OCI-LY7 (cell line): ENCODE measurements around the gene FAM174A. TPM values are rescaled to one million over a fixed set of nuclear protein-coding genes. Genes with fewer than 3 reads are reported as not detected.
"Not testable (repeated sequence)": the region's sequence is repeated elsewhere in the genome, so short reads cannot be mapped to it uniquely, and the experiment has no call there.

ENCODE experiments used
- BruUV-seq: library from RNA; stranded (reverse); fragments of 400-500 nt; replicated peaks from 2 replicates; lab custom pipeline; 2021; lab: Mats Ljungman, UMichigan
- CTCF ChIA-PET: fragments of 300-600 bp; sonication (Branson Sonifier 250); formaldehyde crosslinking; loops from one replicate; lab custom pipeline; 2022; ENCODE audit warnings: antibody characterized with exemption; ENCODE audit not compliant: unreplicated experiment; lab: Charles Lee
- POLR2A ChIA-PET: fragments of 300-600 bp; sonication (Branson Sonifier 250); formaldehyde crosslinking; loops from one replicate; lab custom pipeline; 2022; ENCODE audit warnings: antibody characterized with exemption; lab: Charles Lee
- DNase-seq: peaks from one replicate; pipeline ENCODE4 v3.0.0-alpha.2; 2015; ENCODE audit warnings: low spot score
- H2AFZ ChIP-seq: fragments of 200-600 bp; sonication (generic), shearing (Covaris generic); 2 replicates; pipeline ENCODE4 v1.6.1; 2014; ENCODE audit warnings: mild to moderate bottlenecking, antibody characterized with exemption, low read length, moderate library complexity
- H3K27ac ChIP-seq: fragments of 200-600 bp; sonication (generic); 2 replicates; pipeline ENCODE4 v1.5.1; 2014; ENCODE audit warnings: mixed run types, low read depth, mild to moderate bottlenecking, moderate library complexity, low read length, inconsistent platforms; ENCODE audit not compliant: poor library complexity, severe bottlenecking
- H3K36me3 ChIP-seq: fragments of 200-600 bp; sonication (generic); 2 replicates; pipeline ENCODE4 v1.6.1; 2014; ENCODE audit warnings: mild to moderate bottlenecking, antibody characterized with exemption, low read length, moderate library complexity, mixed read lengths; ENCODE audit not compliant: insufficient read depth
- H3K4me1 ChIP-seq: fragments of 200-600 bp; sonication (generic); 2 replicates; pipeline ENCODE4 v1.5.1; 2014; ENCODE audit warnings: mild to moderate bottlenecking, low read length; ENCODE audit not compliant: insufficient read depth, poor library complexity, severe bottlenecking
- H3K4me2 ChIP-seq: fragments of 200-600 bp; sonication (generic); 2 replicates; pipeline ENCODE4 v1.6.1; 2014; ENCODE audit warnings: mild to moderate bottlenecking, low read length
- H3K4me3 ChIP-seq: fragments of 200-600 bp; sonication (generic); 2 replicates; pipeline ENCODE4 v1.5.1; 2014; ENCODE audit warnings: mild to moderate bottlenecking, low read depth, low read length; ENCODE audit not compliant: poor library complexity, severe bottlenecking
- H3K79me2 ChIP-seq: fragments of 200-600 bp; sonication (generic); 2 replicates; pipeline ENCODE4 v1.6.1; 2016; ENCODE audit warnings: low read depth, mild to moderate bottlenecking, low read length, moderate library complexity, mixed read lengths; ENCODE audit not compliant: insufficient read depth
- H3K9me2 ChIP-seq: fragments of 200-600 bp; sonication (generic); 2 replicates; pipeline ENCODE4 v1.6.1; 2016; ENCODE audit warnings: mild to moderate bottlenecking, low read length, mixed read lengths; ENCODE audit not compliant: insufficient read depth
- H3K9me3 ChIP-seq: fragments of 200-600 bp; sonication (generic); 2 replicates; pipeline ENCODE4 v1.6.1; 2014; ENCODE audit warnings: mild to moderate bottlenecking, mixed run types, low read length, mixed read lengths
- H4K20me1 ChIP-seq: fragments of 200-600 bp; sonication (generic); 2 replicates; pipeline ENCODE4 v1.6.1; 2014; ENCODE audit warnings: mild to moderate bottlenecking, antibody characterized with exemption, low read length, moderate library complexity, mixed read lengths; ENCODE audit not compliant: insufficient read depth
- CTCF ChIP-seq: fragments of 200-600 bp; sonication (generic); conservative IDR thresholded peaks from 2 replicates; pipeline ENCODE4 v1.5.1; 2014; ENCODE audit warnings: mild to moderate bottlenecking, antibody characterized with exemption, low read length, moderate library complexity, mixed read lengths
- EZH2phosphoT487 ChIP-seq: fragments of 200-600 bp; sonication (generic); IDR thresholded peaks from 2 replicates; pipeline ENCODE4 v1.6.1; 2018; ENCODE audit warnings: low read depth, borderline replicate concordance, mild to moderate bottlenecking, mixed run types, antibody characterized with exemption, low read length, moderate library complexity, mixed read lengths
- intact Hi-C: fragments of 100-400 bp; cut with micrococcal nuclease; formaldehyde crosslinking; loops from one replicate; pipeline ENCODE4 v1.10.0; 2022; ENCODE audit not compliant: unreplicated experiment
- total RNA-seq, 2 experiments: library from RNA; depleted of rRNA in 1 of 2; stranded (reverse); fragments of >200 nt in 1 of 2; shearing (Covaris generic) in 1 of 2; gene quantifications; 2 replicates each; pipeline ENCODE4 v1.2.3, GENCODE V29; 2014 to 2022

Gene FAM174A
- total RNA-seq, 2 experiments from 2014 or later: 1.2 to 6.3 TPM

DNA sequence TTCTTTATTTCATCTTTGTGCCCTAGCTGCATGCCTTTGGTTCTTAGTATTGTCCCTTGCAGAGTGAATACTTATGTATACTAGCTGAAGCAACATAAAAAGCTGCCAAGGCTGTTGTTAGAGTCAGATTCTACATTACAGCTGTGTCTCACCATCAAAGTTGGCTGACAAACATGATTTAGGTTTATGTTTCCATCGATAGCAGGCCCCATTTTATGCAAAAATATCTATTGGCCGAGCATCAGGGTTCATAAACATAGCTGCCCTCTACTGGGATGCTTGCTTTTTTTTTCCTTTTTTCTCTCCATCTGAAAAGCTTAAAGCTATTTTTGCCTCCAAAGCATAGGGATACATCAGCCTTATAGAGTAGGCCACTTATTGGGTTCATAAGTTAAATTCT lies 68.0 kb downstream of the FAM174A start:
- H3K4me3 ChIP-seq: no peak overlapping the region
- no TSS peak for BruUV-seq
- ChIA-PET CTCF (no interaction called here), POLR2A (no interaction called here)
- H2AFZ ChIP-seq: no peak overlapping the region
- H3K4me2 ChIP-seq: no peak overlapping the region
- intact Hi-C loops: no loop called here
- H3K36me3 ChIP-seq: no peaks in the 10 kb centered on the region
- DNase-seq: no peak
- H3K27ac ChIP-seq: no peak overlapping the region
- no peaks in the 10 kb centered on the region for H3K9me3 ChIP-seq
- no peak for TF ChIP-seq CTCF
- TF ChIP-seq EZH2phosphoT487: no peak
- no peaks in the 10 kb centered on the region for H3K9me2 ChIP-seq
- H3K4me1 ChIP-seq: no peaks in the 10 kb centered on the region
- H3K79me2 ChIP-seq: no peaks in the 10 kb centered on the region
- no peaks in the 10 kb centered on the region for H4K20me1 ChIP-seq

- H3K9me3 ChIP-seq, H3K36me3 ChIP-seq, H3K27ac ChIP-seq, H2AFZ ChIP-seq, H4K20me1 ChIP-seq, H3K9me2 ChIP-seq, DNase-seq, CTCF ChIA-PET, H3K4me2 ChIP-seq, BruUV-seq, H3K4me3 ChIP-seq, H3K79me2 ChIP-seq, intact Hi-C loops, H3K4me1 ChIP-seq: not testable (repeated sequence)
- POLR2A ChIA-PET: interaction anchor here (0.7 kb wide), 1 partner anchor 19 kb away, joined by 3 read pairs; no protein-coding TSS in a partner anchor
Measured at GRCh38 chr5:100604021-100604420, 68.8 kb downstream of the FAM174A start.

DNA sequence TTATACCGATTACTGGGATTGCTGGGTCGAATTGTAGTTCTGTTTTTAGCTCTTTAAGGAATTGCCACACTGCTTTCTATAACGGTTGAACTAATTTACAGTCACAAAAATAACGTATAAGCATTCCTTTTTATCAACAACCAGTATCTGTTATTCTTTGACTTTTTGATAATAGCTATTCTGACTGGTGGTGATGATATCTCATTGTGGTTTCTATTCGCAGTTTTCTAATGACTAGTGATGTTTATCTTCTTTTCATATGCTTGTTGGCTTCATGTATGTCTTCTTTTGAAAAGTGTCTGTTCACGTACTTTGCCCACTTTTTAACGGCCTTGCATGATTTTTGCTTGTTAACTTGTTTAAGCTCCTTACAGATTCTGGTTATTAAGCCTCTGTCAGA lies 74.4 kb downstream of the FAM174A start:
- CTCF ChIA-PET: no interaction called here
- Histone ChIP-seq H2AFZ (no peak overlapping the region), H4K20me1 (no peaks in the 10 kb centered on the region), H3K27ac (no peak overlapping the region), H3K9me2 (no peaks in the 10 kb centered on the region), H3K9me3 (no peaks in the 10 kb centered on the region), H3K4me3 (no peak overlapping the region), H3K4me1 (no peaks in the 10 kb centered on the region), H3K79me2 (no peaks in the 10 kb centered on the region), H3K36me3 (no peaks in the 10 kb centered on the region), H3K4me2 (no peak overlapping the region)
- no peak for DNase-seq
- intact Hi-C loops: no loop called here
- TF ChIP-seq CTCF (no peak), EZH2phosphoT487 (no peak)
- BruUV-seq: no TSS peak
- POLR2A ChIA-PET: no interaction called here
